Limb (tissue), 2 donors: ENCODE measurements around the gene SMARCAL1.

Source experiments
- DNase-seq, 2 donors: peaks; one replicate each; pipeline ENCODE4 v3.0.0-alpha.2; 2016; ENCODE audit errors: extremely low spot score in 2 of 2

SMARCAL1 gene

DNA sequence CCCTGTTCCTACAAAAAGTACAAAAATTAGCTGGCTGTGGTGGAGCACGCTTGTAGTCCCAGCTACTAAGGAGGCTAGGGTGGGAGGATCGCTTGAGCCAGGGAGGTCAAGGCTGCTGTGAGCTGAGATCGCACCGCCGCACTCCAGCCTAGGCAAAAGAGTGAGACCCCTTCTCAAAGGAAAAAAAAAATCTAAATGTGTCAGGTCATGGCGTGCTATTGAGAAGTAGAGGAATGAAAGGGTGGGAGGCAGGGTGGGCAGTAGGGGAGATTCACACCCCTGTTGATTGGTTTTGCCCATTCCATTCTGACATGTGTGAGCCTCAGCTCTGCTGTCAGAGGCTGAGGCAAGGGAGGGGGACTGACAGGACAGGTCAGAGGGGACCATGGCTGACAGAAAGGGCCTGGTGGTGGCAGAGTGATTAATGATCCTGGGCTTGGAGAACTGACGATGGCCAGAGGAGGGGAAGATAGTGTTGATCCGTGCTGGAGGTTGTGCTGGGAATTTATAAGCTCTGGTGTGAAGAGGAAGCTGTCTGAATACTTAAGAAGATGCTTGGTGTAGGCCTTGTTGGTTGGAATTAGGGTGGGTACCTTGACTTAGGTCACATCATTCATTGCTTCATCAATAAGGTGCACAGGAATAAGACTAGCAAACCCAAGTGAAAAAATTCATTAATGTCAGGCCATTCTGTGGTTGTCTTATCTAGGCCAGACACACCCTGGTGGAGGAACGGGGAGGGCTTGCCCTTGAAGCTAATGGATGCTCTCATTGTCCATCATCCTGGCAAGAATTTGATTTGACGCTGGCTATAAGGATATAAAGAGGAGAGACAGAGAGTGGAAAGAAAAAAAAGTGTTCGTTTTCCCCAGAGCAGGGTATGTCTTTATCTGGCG is 19.1 kb upstream of the SMARCAL1 start:
- DNase-seq = no peak

DNA sequence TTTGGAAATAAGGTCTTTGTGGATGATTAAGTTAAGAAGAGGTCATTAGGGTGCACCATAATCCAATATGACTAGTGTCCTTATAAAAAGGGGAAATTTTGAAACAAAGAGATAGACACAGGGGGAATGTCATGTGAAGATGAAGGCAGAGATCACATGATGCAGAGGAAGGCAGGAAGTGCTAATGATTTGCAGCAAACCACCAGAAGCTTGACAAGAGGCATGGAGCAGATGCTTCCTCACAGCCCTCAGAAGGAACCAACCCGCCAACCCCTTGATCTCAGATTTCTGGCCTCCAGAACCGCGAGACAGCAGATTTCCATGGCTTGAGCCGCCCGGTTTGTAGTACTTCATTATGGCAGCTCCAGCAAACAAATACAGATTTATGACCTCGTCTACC is 17.4 kb upstream of the SMARCAL1 start:
- DNase-seq = no peak

DNA sequence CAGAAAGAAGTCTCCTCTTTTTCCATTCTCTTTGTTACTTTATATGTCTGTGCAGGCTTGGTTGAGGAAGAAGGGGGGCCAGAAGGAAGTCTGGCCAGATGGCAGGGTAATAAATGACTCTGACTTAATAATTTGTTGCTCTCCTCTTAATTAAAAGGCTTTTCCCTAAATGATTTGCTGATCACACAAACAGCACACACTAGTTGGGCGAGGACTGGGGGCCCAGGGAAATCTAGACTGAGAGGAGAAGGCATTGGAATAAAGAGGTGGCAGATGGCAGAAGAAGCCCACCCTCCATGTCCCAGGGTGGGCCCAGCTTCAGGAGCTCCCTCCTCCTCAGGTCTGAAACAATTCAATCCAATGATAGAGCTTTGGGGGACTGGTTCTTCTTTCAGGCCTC is 12.7 kb upstream of the SMARCAL1 start:
- no peak for DNase-seq

DNA sequence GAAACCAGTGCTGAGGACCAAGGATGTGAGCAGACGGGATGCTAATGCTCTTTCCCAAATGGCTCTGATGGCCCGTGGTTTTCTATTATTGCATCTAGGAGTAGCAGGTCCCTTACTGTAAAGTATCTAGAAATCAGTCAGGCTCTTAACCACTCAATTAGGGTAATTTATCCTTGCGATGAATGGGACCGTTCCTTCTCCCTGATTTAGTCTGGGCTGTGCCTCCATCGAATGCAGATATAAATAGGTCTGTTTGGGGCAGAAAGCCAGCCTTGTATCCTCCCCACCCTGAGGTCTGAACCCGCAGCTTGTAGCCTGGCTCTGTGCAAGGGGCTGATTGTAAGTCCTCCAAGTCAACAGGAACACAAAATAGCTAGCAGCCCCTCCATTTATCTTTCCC is 9.5 kb upstream of the SMARCAL1 start:
- DNase-seq = no peak

DNA sequence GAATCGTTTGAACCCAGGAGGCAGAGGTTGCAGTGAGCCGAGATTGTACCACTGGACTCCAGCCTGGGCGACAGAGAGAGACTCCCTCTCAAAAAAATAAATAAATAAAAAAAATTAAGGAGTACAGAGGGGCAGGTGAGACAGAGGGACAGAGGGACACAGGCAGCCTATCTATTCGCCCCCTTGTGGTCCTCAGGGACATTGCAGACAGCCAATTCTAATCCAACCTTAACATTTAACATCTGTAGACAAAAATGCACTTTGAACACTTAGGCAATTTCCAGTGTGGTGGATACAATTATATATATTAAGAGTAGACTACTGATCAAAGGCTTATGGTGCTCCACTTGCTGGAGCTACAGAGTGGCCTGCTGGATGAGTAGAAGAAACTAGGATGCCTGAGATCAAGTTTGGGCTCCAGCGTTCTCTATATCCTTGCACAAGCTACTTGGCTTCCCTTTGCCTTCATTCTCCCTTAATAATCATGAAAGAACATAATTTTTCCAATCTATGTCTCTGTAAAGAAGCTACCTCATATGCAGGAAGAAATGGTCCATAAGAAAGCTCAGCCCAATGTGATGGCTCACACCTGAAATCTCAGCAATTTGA is 8.2 kb upstream of the SMARCAL1 start:
- no peak for DNase-seq

DNA sequence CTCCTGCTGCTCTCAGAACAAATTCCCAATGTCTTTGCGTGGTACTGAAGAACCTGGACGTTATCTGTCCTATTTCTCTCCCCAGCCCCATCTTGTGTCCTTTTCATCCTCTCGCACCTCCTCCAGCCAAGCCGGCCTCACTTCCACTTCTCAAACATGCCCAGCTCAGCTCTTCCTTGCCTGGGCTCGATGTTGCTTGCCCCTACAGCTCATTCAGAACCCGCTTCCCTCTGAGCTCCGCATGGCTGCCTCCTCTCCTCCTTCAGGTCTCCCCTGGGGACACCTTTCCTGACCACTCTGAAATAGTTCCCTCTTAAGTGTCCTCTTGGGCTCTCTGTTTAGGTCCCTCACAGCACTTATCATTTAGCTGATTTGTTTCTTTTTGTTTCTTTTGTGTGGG is 6.7 kb upstream of the SMARCAL1 start:
- DNase-seq = no peak

DNA sequence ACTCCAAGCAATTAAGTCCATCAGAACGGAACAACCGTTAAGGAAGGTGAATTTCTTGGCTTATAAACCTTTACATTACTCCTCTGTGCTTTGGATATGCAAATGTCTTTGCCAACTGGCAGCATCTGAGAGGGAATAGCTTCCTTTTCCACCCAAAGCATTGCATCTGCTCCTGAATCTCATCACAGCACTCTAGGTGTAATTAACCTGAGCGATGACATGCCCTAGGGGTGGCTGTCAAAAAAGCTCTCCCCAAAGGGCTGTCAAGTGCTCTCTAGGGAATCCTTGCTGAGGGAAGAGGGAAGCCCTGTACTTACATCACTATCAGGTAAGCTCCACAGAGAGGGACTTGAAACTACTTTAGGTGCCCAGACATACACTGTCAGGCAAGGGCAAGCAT is 5.5 kb upstream of the SMARCAL1 start:
- no peak for DNase-seq

DNA sequence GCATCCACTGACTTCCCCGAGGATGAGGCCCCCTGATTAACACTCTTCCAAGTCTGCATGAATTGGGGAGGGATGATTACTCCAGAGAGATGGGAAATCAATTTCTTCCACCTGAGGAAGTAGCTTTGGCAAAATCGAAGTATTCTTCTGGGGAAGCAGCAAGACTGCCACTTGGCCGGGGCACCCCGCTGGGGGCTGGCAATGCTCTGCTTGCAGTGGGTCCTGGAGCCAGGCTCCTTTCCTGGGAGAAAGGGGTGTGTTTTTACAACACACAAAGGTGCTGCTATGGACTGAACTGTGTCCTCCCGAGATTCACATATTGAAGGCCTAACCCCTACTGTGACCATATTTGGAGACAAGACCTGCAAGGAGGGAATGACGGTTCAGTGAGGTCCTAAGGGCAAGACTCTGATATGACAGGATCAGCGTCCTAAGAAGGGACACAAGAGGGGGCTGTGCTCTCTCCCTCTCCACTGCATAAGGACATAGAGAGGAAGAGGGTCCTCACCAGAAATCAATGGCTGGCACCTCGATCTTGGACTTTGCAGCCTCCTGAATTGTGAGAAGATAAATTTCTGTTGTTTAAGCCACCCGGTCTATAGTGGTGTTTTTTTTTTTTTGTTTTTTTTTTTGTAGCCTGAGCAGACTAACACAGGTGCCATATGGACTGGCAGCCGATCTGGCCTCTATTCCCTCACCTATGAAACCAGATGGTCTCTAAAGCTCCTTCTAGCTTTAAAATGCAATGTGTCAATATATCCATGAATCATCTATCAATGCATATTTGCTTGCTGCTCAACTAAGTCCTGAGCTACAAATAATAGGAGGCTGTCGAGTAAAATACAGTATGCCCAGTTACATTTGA is 3.6 kb upstream of the SMARCAL1 start:
- DNase-seq = no peak

DNA sequence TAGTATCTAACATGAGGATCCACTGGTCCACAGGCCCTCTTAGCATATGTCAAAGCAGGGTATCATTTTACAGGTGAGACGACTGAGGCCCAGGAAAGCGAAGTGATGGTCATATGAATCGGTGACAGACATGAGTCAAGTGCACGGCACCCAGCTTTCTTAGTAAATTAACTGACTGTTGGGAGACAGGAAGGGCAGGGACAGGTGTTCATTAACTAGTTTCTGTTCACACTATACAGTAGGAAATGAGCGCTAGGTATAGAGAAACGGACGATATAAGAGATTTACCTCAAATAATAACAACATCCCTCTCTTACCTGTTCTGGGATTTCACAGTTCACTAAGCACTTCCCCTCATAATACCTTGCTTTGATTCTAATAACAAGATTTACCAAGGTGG is 1.7 kb upstream of the SMARCAL1 start:
- DNase-seq = no peak

DNA sequence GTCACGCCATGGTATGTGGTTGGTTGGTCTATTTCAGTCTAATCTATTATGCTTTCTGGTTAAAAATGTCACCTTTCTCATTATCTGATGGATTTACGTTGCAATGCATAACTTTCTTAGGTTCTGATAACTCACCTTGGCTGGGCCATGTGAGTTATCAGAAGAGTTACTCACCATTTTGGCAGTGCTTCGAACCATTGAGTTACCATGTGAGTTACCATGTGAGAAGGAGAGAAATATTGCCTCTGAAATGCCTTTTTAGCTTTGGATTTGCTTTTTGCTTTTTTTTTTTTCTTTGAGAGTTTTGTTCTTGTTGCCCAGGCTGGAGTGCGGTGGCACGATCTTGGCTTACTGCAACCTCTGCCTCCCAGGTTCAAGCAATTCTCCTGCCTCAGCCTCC is 1.6 kb downstream of the SMARCAL1 start:
- DNase-seq = no peak

DNA sequence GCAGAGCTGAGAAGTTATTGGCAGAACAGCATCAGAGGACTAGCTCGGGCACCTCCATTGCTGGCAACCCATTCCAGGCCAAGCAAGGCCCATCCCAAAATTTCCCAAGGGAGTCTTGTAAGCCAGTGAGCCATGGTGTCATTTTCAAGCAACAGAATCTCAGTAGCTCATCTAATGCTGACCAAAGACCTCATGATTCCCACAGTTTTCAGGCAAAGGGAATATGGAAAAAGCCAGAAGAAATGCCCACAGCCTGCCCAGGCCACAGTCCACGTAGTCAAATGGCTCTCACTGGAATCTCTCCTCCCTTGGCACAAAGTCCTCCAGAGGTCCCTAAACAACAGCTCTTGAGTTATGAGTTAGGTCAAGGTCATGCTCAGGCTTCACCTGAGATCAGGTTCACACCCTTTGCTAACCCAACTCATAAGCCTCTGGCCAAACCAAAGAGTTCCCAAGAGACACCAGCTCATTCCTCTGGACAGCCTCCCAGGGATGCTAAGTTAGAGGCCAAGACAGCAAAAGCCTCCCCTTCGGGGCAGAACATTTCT is 2.6 kb downstream of the SMARCAL1 start:
- no peak for DNase-seq

DNA sequence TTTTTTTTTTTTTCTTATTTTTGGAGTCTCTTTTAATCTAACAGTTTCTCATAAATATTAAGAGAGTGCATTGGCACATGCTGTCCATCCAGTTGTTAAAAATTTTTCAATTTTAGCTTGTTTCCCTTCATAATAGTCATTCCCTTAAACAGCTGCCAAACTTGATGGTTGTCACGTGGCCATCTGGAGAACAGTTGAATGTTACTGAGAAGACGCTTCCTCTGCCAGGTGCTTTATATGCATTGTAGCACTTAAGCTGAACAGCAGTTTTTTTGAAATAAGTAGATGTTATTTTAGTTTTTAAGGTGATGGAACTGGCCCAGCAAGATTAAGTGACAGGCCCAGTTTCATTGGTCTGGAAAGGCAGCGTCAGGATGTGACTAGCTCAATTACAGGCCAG is 3.3 kb downstream of the SMARCAL1 start:
- no peak for DNase-seq

DNA sequence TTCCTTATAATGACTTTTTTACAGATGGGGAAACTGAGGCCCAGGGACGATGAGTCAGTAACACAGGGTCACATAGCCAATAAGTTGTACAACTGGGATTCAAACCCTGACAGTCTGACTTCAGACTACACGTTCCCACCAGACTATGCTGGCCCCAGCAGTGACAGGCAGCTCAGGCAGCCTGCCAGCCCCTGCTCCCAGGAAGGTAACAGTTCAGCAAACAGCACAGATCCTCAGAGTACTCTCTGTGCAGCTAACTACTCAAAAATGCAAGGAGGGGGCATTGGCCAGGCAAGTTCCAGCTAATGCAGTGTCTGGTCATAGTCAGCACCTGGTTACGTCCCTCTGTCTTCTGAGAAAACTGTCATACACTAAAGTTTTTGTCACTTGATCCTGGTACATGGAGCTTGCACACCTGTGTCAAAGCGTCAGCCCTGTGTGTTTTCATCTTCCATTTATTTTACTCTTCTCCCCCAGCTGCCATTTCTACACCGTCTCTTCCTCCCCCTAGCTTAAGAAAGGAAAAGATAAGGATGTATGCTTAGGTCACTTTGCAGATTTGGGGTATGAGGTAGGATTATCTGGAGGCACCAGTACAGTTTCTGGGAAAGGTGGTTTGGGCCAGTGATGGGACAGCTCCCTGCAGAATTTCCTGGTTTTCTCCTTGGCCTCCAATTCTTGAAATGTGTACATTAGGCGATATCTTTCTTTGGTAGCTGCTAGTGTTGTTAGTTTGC is 4.5 kb downstream of the SMARCAL1 start:
- DNase-seq = no peak

DNA sequence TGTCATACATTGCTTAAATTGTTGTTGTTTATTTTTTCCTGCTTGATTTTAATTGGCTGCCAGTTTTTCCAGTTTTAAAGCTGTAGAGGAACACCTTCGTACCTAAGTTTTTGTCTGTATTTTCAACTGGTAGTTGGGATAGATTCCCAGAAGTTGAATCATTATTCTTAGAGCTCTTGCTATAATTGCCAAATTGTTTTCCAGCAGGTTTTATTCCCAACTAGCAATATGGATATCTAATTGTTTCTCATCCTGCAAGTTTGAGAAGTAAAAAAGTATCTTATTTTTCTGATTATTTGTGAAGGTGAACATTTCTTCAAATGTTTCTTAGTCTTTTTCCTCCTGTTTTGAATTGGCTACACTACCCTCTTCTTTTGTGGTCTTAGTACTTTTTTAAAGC is 6.7 kb downstream of the SMARCAL1 start:
- no peak for DNase-seq

DNA sequence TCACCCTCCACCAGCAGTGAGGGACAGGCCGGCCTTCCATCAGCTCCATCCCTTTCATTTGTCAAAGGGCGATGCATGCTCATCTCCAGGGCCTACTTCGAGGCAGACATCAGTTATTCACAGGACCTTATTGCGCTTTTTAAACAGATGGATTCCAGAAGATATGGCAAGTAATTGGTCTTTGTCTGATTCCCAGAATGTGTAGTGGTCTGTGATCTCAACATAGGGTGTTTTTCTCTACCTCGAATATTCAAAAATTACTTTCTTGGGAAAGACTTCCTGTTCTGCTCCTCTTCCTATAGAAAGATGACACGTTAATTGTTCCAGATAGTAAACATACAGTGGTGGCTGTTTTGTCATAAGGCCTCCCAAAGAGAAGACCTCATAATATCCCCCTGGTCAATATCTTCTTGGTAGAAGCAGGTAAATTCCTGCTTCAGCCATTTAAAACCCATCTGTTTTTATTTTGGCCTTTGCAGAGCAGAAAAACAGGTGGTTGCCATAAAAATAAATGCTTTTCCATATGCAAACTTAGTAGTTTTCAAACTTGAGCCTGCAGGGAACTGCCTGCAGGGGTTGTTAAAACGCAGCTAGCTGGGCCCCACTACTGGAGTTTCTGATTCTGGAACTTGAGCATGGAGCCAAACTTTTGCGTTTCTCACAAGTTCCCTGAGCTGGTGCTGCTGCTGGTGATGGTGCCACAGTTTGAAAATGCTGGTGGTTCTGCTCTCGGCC is 8.2 kb downstream of the SMARCAL1 start:
- no peak for DNase-seq

DNA sequence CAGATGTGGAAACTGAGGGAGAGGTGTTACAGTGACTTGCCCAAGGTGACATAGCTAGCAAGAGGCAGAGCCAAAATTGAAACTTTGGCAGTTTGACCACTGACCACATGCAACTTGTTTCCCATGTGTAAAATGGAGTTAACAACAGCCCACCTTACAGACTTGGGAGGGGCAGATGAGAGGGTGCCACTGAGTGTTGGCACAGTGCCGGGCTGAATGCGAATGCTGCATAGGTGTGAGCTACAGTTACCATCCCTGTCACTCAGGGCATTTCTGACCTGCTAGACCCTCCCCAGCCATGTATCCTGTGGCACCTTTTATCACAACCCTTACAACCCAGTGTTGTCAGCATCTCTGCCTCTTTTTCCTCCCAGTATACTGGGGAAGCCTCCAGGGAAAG is 10.8 kb downstream of the SMARCAL1 start:
- no peak for DNase-seq

DNA sequence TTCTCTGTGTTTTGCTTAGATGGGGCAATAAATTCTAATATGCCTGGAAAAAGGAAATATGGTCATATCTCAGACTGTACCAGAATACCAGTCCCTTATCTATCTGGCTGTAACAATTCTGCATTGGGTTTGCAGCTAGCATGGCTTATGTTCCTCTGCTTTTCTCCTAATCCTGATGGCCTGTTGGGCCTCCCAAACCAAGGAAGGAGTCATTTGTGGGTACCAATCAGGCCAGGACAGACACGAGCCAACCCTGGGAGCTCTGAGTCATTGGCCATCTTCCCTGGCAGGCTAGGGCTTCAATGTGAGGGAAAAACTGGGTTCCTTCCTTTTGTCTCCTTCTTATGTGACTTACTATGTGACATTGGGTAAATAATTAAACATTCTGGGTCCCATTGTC is 12.0 kb downstream of the SMARCAL1 start:
- DNase-seq = no peak

DNA sequence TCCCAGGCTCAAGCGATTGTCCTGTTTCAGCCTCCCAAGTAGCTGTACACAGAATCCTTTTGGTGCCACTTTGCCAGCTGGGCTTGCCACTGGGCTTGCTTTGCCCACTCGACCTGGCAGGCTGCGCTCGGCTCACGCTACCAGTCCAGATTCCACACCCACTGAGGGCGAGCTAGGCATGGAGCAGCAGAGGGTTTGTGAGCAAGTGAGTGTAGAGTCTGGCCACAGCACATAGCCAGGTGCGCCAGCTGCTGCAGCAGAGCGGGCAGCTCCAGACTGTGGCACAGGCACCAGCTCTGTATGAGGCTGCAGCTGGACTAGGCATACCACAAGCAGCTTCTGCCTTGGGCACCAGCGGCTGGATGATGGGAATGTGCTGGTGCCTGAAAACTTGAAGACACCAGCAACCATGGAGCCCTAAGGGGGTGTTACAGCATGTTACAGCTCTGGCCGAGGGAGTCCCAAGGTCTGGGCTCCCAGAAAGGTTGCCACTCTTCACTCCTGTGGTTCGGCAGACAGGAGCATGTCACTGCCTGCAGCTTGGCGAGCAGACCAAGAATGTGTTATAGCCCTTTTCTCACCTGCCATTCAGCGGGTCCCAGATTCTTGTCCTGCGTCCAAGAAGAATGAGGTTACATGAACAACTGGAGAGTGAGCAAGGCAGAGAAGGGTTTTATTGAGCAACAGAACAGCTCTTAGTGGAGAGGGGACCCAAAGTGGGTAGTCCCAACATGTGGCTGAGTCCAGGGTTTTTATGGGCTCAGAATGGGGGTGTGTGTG is 12.9 kb downstream of the SMARCAL1 start:
- no peak for DNase-seq

DNA sequence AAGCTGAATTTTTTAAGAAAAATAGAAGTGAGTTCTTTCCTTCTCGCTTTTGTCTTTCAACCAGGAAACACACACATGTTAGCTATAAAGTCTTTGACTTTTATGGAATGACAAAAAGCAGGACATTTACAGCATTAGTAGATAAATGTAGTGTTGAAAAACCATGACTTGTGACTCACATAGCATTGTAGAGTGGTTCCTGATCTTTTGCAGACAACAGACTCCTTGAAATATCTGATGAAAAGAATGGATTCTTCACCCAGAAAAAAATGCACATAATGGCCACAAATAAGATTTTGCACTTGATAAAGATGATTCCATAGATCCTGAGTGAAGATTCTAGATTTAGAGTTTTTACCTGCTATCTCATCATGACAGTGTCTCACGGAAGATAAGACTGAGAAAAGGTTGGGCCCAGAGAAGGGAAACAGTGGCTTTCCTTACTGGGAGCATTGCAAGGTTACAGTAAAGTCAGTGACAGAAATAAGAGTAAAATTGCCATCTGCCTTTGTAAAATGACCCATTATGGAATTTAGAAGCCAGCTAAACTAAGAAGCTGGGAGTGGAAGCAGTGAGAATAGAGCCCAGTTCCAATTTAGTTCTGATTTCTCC is 14.0 kb downstream of the SMARCAL1 start:
- DNase-seq = no peak
